CD14-positive monocyte (primary cell): ENCODE data around the gene FAAP100. TPM values are rescaled to one million over a fixed set of nuclear protein-coding genes. Genes with fewer than 3 reads are reported as not detected.

Experiments used
- DNase-seq, 3 donors: peaks; one replicate each; pipeline ENCODE4 v3.0.0-alpha.2; 2011 to 2022
- H2AFZ ChIP-seq: 2 replicates; pipeline ENCODE4 v1.6.0; 2012; ENCODE audit warnings: mild to moderate bottlenecking, low read depth, low read length, inconsistent platforms; ENCODE audit not compliant: insufficient read depth, poor library complexity, severe bottlenecking
- H3K27ac ChIP-seq, 2 donors: 1 replicate in 1 of 2; 2 replicates in 1 of 2; pipeline ENCODE4 v1.5.1; 2012 to 2013; ENCODE audit warnings: low read length in 2 of 2, control low read depth in 1 of 2, inconsistent platforms in 1 of 2, low read depth in 1 of 2, mild to moderate bottlenecking in 1 of 2
- H3K27me3 ChIP-seq, 2 donors: one replicate each; pipeline versions ENCODE4 v1.6.0 to v1.6.1; 2011 to 2013; ENCODE audit warnings: low read length in 2 of 2; ENCODE audit not compliant: control insufficient read depth in 2 of 2, insufficient read depth in 2 of 2
- H3K36me3 ChIP-seq, 2 donors: replicated peaks in 1 of 2; 1 replicate in 1 of 2; 2 replicates in 1 of 2; pipeline versions ENCODE4 v1.5.1 to v1.6.1; 2012 to 2013; ENCODE audit warnings: low read length in 2 of 2, control low read depth in 1 of 2, inconsistent platforms in 1 of 2, mild to moderate bottlenecking in 1 of 2; ENCODE audit not compliant: insufficient read depth in 2 of 2, control insufficient read depth in 1 of 2
- H3K4me1 ChIP-seq, 2 donors: 1 replicate in 1 of 2; 2 replicates in 1 of 2; pipeline versions ENCODE4 v1.5.1 to v1.6.1; 2012 to 2013; ENCODE audit warnings: low read length in 2 of 2, control low read depth in 1 of 2, inconsistent platforms in 1 of 2, mild to moderate bottlenecking in 1 of 2, moderate library complexity in 1 of 2; ENCODE audit not compliant: insufficient read depth in 2 of 2, control insufficient read depth in 1 of 2
- H3K4me2 ChIP-seq: replicated peaks from 2 replicates; pipeline ENCODE3; 2012; ENCODE audit warnings: low read length, moderate library complexity, mild to moderate bottlenecking; ENCODE audit not compliant: poor library complexity, severe bottlenecking; ENCODE audit errors: extremely low read depth
- H3K4me3 ChIP-seq, 3 experiments: fragments of 200-600 bp in 1 of 3; sonication (generic) in 1 of 3; replicated peaks in 1 of 3; 1 replicate in 2 of 3; 2 replicates in 1 of 3; pipeline ENCODE4 v1.5.1; 2011 to 2013; ENCODE audit warnings: low read length in 3 of 3, mild to moderate bottlenecking in 3 of 3, control low read depth in 2 of 3, low read depth in 2 of 3, inconsistent platforms in 1 of 3, moderate library complexity in 1 of 3
- H3K79me2 ChIP-seq: 2 replicates; pipeline ENCODE4 v1.6.0; 2012; ENCODE audit warnings: mild to moderate bottlenecking, control low read depth, inconsistent platforms, low read length, moderate library complexity; ENCODE audit not compliant: insufficient read depth
- H3K9ac ChIP-seq: 2 replicates; pipeline ENCODE4 v1.6.0; 2017; ENCODE audit warnings: low read length, mild to moderate bottlenecking; ENCODE audit not compliant: insufficient read depth, poor library complexity, severe bottlenecking
- H3K9me3 ChIP-seq, 2 donors: replicated peaks in 1 of 2; 1 replicate in 1 of 2; 2 replicates in 1 of 2; pipeline versions ENCODE4 v1.5.1 to v1.6.1; 2012 to 2013; ENCODE audit warnings: low read length in 2 of 2, control low read depth in 1 of 2; ENCODE audit not compliant: control insufficient read depth in 1 of 2, insufficient read depth in 1 of 2
- H4K20me1 ChIP-seq: 2 replicates; pipeline ENCODE4 v1.6.0; 2012; ENCODE audit warnings: mild to moderate bottlenecking, low read length, control low read depth, moderate library complexity; ENCODE audit not compliant: insufficient read depth
- H3K27ac Mint-ChIP-seq, 7 donors: one replicate each; pipeline ENCODE4 v1.8.0; 2020; ENCODE audit warnings: mild to moderate bottlenecking in 7 of 7, mixed read lengths in 7 of 7, moderate library complexity in 6 of 7, inconsistent platforms in 2 of 7
- H3K27me3 Mint-ChIP-seq, 3 donors: one replicate each; pipeline ENCODE4 v1.8.0; 2021 to 2022; ENCODE audit warnings: low read depth in 3 of 3, mild to moderate bottlenecking in 3 of 3, mixed read lengths in 3 of 3, moderate library complexity in 3 of 3, inconsistent platforms in 1 of 3
- H3K36me3 Mint-ChIP-seq, 2 donors: one replicate each; pipeline ENCODE4 v1.8.0; 2020; ENCODE audit warnings: mixed read lengths in 2 of 2, inconsistent platforms in 1 of 2, mild to moderate bottlenecking in 1 of 2
- H3K4me1 Mint-ChIP-seq: one replicate; pipeline ENCODE4 v1.8.0; 2020; ENCODE audit warnings: mild to moderate bottlenecking, mixed read lengths
- H3K4me3 Mint-ChIP-seq, 2 donors: one replicate each; pipeline ENCODE4 v1.8.0; 2020; ENCODE audit warnings: mild to moderate bottlenecking in 2 of 2, mixed read lengths in 2 of 2, moderate library complexity in 1 of 2
- H3K9me3 Mint-ChIP-seq, 7 donors: one replicate each; pipeline ENCODE4 v1.8.0; 2020 to 2022; ENCODE audit warnings: mixed read lengths in 7 of 7, mild to moderate bottlenecking in 6 of 7, moderate library complexity in 6 of 7, inconsistent platforms in 2 of 7
- CTCF ChIP-seq: fragments of 200-600 bp; IDR thresholded peaks from one replicate; pipeline ENCODE4 v1.8.0; 2022; ENCODE audit warnings: antibody characterized with exemption, mild to moderate bottlenecking
- WGBS: methylation state at CpG from one replicate; pipeline ENCODE4 v1.1.5; 2013; ENCODE audit warnings: missing lambda C conversion rate; ENCODE audit not compliant: insufficient coverage; 5-methylcytosine and 5-hydroxymethylcytosine counted together
- intact Hi-C, 2 donors: fragments of 100-400 bp; cut with micrococcal nuclease; formaldehyde crosslinking; loops; one replicate each; pipeline versions ENCODE4 v1.15.0 to v1.15.1; 2023
- polyA plus RNA-seq, 3 donors: library from polyadenylated mRNA; depleted of rRNA in 1 of 3; unstranded in 2 of 3; stranded (reverse) in 1 of 3; fragments of 300-500 nt in 2 of 3; fragments of >200 nt in 1 of 3; fragmentation: Illumina TruSeq in 2 of 3; gene quantifications; 1 replicate in 2 of 3; 2 replicates in 1 of 3; pipeline ENCODE4 v1.2.3, GENCODE V29; 2012 to 2021

FAAP100 gene
- polyA plus RNA-seq, 3 donors, result 10.3 to 37.6 (median 13.9) TPM

- H3K4me1 ChIP-seq, result peaks cover 7 to 12% of the 10 kb centered on the region in 2 donors
- H3K4me1 Mint-ChIP-seq, result peaks cover 9% of the 10 kb centered on the region
- DNase-seq, result no peak
- H3K27me3 ChIP-seq, result peaks cover 9 to 23% of the 10 kb centered on the region in 2 donors
- TF ChIP-seq CTCF, result no peak
- intact Hi-C loops, result no loop called here
- H2AFZ ChIP-seq, result no peak overlapping the region
- H3K4me3 ChIP-seq, result no peak overlapping the region
- H3K27ac ChIP-seq, result no peak overlapping the region
- H4K20me1 ChIP-seq, result peaks cover 13% of the 10 kb centered on the region
- H3K36me3 ChIP-seq, result peaks cover 64 to 75% of the 10 kb centered on the region in 2 donors
- peaks cover 43 to 75% of the 10 kb centered on the region in 2 donors for H3K36me3 Mint-ChIP-seq
- no peak overlapping the region for H3K4me2 ChIP-seq
- no peaks in the 10 kb centered on the region for H3K79me2 ChIP-seq
- peaks cover 20 to 27% (median 22%) of the 10 kb centered on the region in 3 donors for H3K27me3 Mint-ChIP-seq
- peaks cover 0 to 6% (median 1%) of the 10 kb centered on the region in 7 donors for H3K9me3 Mint-ChIP-seq
- H3K9me3 ChIP-seq, result peaks cover 0 to 14% of the 10 kb centered on the region in 2 donors
- H3K9ac ChIP-seq, result no peak overlapping the region
- WGBS, result 100% methylated on average over 14 of the region's 14 CpGs
- H3K27ac Mint-ChIP-seq, result no peak overlapping the region
- no peak overlapping the region for H3K4me3 Mint-ChIP-seq
Observed at GRCh38 chr17:81540676-81541027, 11.5 kb downstream of the FAAP100 start.

DNA sequence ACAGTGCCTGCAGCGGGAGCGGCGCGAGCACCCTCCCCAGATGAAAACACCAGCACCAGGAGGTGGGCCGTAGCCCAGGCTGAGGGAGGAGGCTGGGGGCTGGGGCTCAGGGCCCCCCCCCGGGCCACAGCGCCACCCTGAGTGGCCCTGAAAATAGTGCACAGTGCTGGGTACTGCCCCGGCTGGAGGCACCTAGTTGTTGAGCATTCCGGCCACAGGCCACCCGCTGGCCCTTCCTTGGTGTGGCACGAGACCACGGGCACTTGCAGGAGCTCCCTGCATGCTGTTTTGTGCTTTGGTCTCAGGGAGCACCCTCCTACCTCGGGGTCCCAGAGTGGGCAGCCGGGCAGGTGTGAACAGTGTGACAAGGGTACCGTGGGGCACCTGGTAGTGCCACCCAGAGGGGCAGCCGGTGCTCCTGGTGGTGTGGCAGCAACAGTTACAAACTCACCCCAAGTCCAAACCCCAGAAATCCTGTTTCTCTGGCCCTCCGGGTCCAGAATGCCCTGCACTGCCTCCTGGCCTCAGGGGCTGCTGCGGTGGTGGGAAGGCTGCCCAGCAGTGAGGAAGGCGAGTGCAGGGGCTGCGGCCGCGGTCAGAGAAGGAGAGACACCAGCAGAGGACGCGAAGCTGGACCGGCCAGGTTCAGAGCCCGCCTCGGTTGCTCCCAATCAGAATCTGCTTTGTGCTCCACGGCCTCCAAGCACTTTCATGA, 12.0 kb downstream of the FAAP100 start:
- no peak for TF ChIP-seq CTCF
- Mint-ChIP-seq H3K27ac (no peak overlapping the region), H3K36me3 (peaks cover 41 to 71% of the 10 kb centered on the region in 2 donors), H3K4me1 (peaks cover 9% of the 10 kb centered on the region), H3K9me3 (peaks cover 0 to 6% (median 2%) of the 10 kb centered on the region in 7 donors), H3K4me3 (no peak overlapping the region), H3K27me3 (peaks cover 24 to 32% (median 26%) of the 10 kb centered on the region in 3 donors)
- no peak overlapping the region for H3K27ac ChIP-seq
- DNase-seq, result no peak
- peaks cover 0 to 16% of the 10 kb centered on the region in 2 donors for H3K9me3 ChIP-seq
- no peak overlapping the region for H3K4me3 ChIP-seq
- intact Hi-C loops, result loop anchor here in 1 of 2 donors (5.0 kb wide), 1 partner anchor 283 kb away; no protein-coding TSS in a partner anchor
- H3K79me2 ChIP-seq, result no peaks in the 10 kb centered on the region
- H3K27me3 ChIP-seq, result peaks cover 9 to 25% of the 10 kb centered on the region in 2 donors
- 98% methylated on average over 19 of the region's 28 CpGs for WGBS
- no peak overlapping the region for H3K9ac ChIP-seq
- peaks cover 7 to 12% of the 10 kb centered on the region in 2 donors for H3K4me1 ChIP-seq
- H3K4me2 ChIP-seq, result no peak overlapping the region
- H3K36me3 ChIP-seq, result peaks cover 58 to 70% of the 10 kb centered on the region in 2 donors
- peaks cover 13% of the 10 kb centered on the region for H4K20me1 ChIP-seq
- no peak overlapping the region for H2AFZ ChIP-seq
